HEK293 (cell line): ENCODE measurements around the gene TNIP3.

Source experiments
- CTCF ChIA-PET: fragments of 350-600 bp; formaldehyde crosslinking; extraction: SDS; loops from one replicate; lab custom pipeline; 2021; ENCODE audit warnings: antibody characterized with exemption; lab: Yijun Ruan, JAX
- POLR2A ChIA-PET: fragments of 300-600 bp; formaldehyde crosslinking; extraction: SDS; loops from one replicate; lab custom pipeline; 2020; ENCODE audit warnings: antibody characterized with exemption, inconsistent platforms; lab: Yijun Ruan, JAX
- H3K27ac ChIP-seq: fragments of 200-500 bp; sonication (Bioruptor generic); 2 replicates; pipeline ENCODE4 v1.5.1; 2014; ENCODE audit warnings: low read depth, low read length, control low read depth, inconsistent platforms; ENCODE audit errors: extremely low read depth
- H3K36me3 ChIP-seq, 2 experiments: fragments of 200-500 bp in 1 of 2; sonication (Bioruptor generic) in 1 of 2; 1 replicate in 1 of 2; 2 replicates in 1 of 2; pipeline ENCODE4 v1.5.1; 2014 to 2017; ENCODE audit warnings: inconsistent platforms in 2 of 2, low read length in 2 of 2; ENCODE audit not compliant: control insufficient read depth in 2 of 2, insufficient read depth in 1 of 2
- H3K4me1 ChIP-seq: fragments of 200-500 bp; sonication (Bioruptor generic); 2 replicates; pipeline ENCODE4 v1.5.1; 2014; ENCODE audit warnings: mild to moderate bottlenecking, low read length, inconsistent platforms; ENCODE audit not compliant: control insufficient read depth, insufficient read depth
- H3K4me3 ChIP-seq: 2 replicates; pipeline ENCODE4 v1.5.1; 2011; ENCODE audit warnings: low read depth, mild to moderate bottlenecking, control low read depth, low read length, moderate library complexity
- H3K9me3 ChIP-seq: fragments of 200-500 bp; sonication (Bioruptor generic); 2 replicates; pipeline ENCODE4 v1.5.1; 2014; ENCODE audit warnings: low read depth, low read length, inconsistent platforms; ENCODE audit not compliant: control insufficient read depth, insufficient read depth
- GLIS2 ChIP-seq: fragments of 450-650 bp; formaldehyde crosslinking; IDR thresholded peaks from 2 replicates; pipeline ENCODE4 v1.5.1; 2016; ENCODE audit warnings: missing biosample characterization, missing genetic modification characterization
- KLF8 ChIP-seq: fragments of 450-650 bp; formaldehyde crosslinking; IDR thresholded peaks from 2 replicates; pipeline ENCODE4 v1.5.1; 2016; ENCODE audit warnings: missing biosample characterization, missing genetic modification characterization
- TCF7L2 ChIP-seq: IDR thresholded peaks from 2 replicates; pipeline ENCODE4 v1.6.1; 2011; ENCODE audit warnings: low read depth, mild to moderate bottlenecking, inconsistent platforms, low read length, moderate library complexity, borderline replicate concordance
- YY1 ChIP-seq: fragments of 450-650 bp; formaldehyde crosslinking; IDR thresholded peaks from 2 replicates; pipeline ENCODE4 v1.5.1; 2018; ENCODE audit warnings: missing biosample characterization, missing genetic modification characterization
- ZBTB8A ChIP-seq: fragments of 450-650 bp; formaldehyde crosslinking; IDR thresholded peaks from 2 replicates; pipeline ENCODE4 v1.5.1; 2016; ENCODE audit warnings: missing biosample characterization, missing genetic modification characterization
- ZNF140 ChIP-seq: fragments of 450-650 bp; formaldehyde crosslinking; IDR thresholded peaks from 2 replicates; pipeline ENCODE4 v1.5.1; 2016; ENCODE audit warnings: missing biosample characterization, missing genetic modification characterization
- ZNF214 ChIP-seq: fragments of 450-650 bp; formaldehyde crosslinking; IDR thresholded peaks from 2 replicates; pipeline ENCODE4 v1.5.1; 2017; ENCODE audit warnings: missing biosample characterization, mild to moderate bottlenecking, missing genetic modification characterization, borderline replicate concordance
- ZNF221 ChIP-seq: fragments of 450-650 bp; formaldehyde crosslinking; IDR thresholded peaks from 2 replicates; pipeline ENCODE4 v1.5.1; 2017; ENCODE audit warnings: missing biosample characterization, missing genetic modification characterization, borderline replicate concordance
- ZNF335 ChIP-seq: fragments of 450-650 bp; formaldehyde crosslinking; conservative IDR thresholded peaks from 2 replicates; pipeline ENCODE4 v1.5.1; 2016; ENCODE audit warnings: missing biosample characterization, missing genetic modification characterization
- ZNF366 ChIP-seq: fragments of 450-650 bp; formaldehyde crosslinking; conservative IDR thresholded peaks from 2 replicates; pipeline ENCODE4 v1.5.1; 2016; ENCODE audit warnings: missing biosample characterization, missing genetic modification characterization
- ZNF426 ChIP-seq: fragments of 450-650 bp; formaldehyde crosslinking; IDR thresholded peaks from 2 replicates; pipeline ENCODE4 v1.5.1; 2017; ENCODE audit warnings: missing biosample characterization, missing genetic modification characterization, mild to moderate bottlenecking, inconsistent platforms, moderate library complexity
- ZNF433 ChIP-seq: fragments of 450-650 bp; formaldehyde crosslinking; IDR thresholded peaks from 2 replicates; pipeline ENCODE4 v1.5.1; 2016; ENCODE audit warnings: missing biosample characterization, missing genetic modification characterization, low read depth
- ZNF48 ChIP-seq: fragments of 450-650 bp; formaldehyde crosslinking; IDR thresholded peaks from 2 replicates; pipeline ENCODE4 v1.5.1; 2016; ENCODE audit warnings: missing biosample characterization, missing genetic modification characterization
- ZNF514 ChIP-seq: fragments of 450-650 bp; formaldehyde crosslinking; IDR thresholded peaks from 2 replicates; pipeline ENCODE4 v1.5.1; 2016; ENCODE audit warnings: missing biosample characterization, missing genetic modification characterization
- ZNF558 ChIP-seq: fragments of 450-650 bp; formaldehyde crosslinking; IDR thresholded peaks from 2 replicates; pipeline ENCODE4 v1.5.1; 2016; ENCODE audit warnings: missing biosample characterization, missing genetic modification characterization
- ZNF626 ChIP-seq: fragments of 450-650 bp; sonication (Bioruptor Pico); formaldehyde crosslinking; IDR thresholded peaks from 2 replicates; pipeline ENCODE4 v1.5.1; 2018; ENCODE audit warnings: missing biosample characterization, missing genetic modification characterization, inconsistent platforms
- ZNF629 ChIP-seq: fragments of 450-650 bp; formaldehyde crosslinking; IDR thresholded peaks from 2 replicates; pipeline ENCODE4 v1.5.1; 2017; ENCODE audit warnings: missing biosample characterization, missing genetic modification characterization
- ZNF677 ChIP-seq: fragments of 450-650 bp; IDR thresholded peaks from 2 replicates; pipeline ENCODE4 v1.5.0; 2018; ENCODE audit warnings: missing biosample characterization, mild to moderate bottlenecking, missing genetic modification characterization, moderate library complexity
- ZNF791 ChIP-seq: fragments of 450-650 bp; formaldehyde crosslinking; IDR thresholded peaks from 2 replicates; pipeline ENCODE4 v1.5.1; 2016; ENCODE audit warnings: missing biosample characterization, missing genetic modification characterization
- ZXDB ChIP-seq: fragments of 450-650 bp; formaldehyde crosslinking; IDR thresholded peaks from 2 replicates; pipeline ENCODE4 v1.5.1; 2016; ENCODE audit warnings: missing biosample characterization, missing genetic modification characterization
- TF ChIP-seq, protein P1 (sequence below): fragments of 450-650 bp; formaldehyde crosslinking; IDR thresholded peaks from 2 replicates; pipeline ENCODE4 v1.5.1; 2017; ENCODE audit warnings: missing biosample characterization, missing genetic modification characterization
- TF ChIP-seq, protein P2 (sequence below): fragments of 450-650 bp; formaldehyde crosslinking; IDR thresholded peaks from 2 replicates; pipeline ENCODE4 v1.5.1; 2016; ENCODE audit warnings: missing biosample characterization, missing genetic modification characterization, borderline replicate concordance

TNIP3 gene

GRCh38 chr4:121140716-121141460 is 23.2 kb downstream of the TNIP3 start:
- POLR2A ChIA-PET: no interaction called here
- no peaks in the 10 kb centered on the region for H3K4me1 ChIP-seq
- no peak for TF ChIP-seq ZNF426 (tag by site-specific recombination)
- no peak for TF ChIP-seq GLIS2
- TF ChIP-seq ZNF791 (tag by site-specific recombination): no peak
- no peak for TF ChIP-seq ZNF140 (tag by site-specific recombination)
- no peak overlapping the region for H3K27ac ChIP-seq
- CTCF ChIA-PET: interaction anchor here (0.6 to 0.7 kb wide), 2 partner anchors 51 to 457 kb away, joined by 3 to 4 read pairs; no protein-coding TSS in a partner anchor
- no peaks in the 10 kb centered on the region for H3K9me3 ChIP-seq
- H3K4me3 ChIP-seq: no peak overlapping the region
- H3K36me3 ChIP-seq: no peaks in the 10 kb centered on the region

DNA sequence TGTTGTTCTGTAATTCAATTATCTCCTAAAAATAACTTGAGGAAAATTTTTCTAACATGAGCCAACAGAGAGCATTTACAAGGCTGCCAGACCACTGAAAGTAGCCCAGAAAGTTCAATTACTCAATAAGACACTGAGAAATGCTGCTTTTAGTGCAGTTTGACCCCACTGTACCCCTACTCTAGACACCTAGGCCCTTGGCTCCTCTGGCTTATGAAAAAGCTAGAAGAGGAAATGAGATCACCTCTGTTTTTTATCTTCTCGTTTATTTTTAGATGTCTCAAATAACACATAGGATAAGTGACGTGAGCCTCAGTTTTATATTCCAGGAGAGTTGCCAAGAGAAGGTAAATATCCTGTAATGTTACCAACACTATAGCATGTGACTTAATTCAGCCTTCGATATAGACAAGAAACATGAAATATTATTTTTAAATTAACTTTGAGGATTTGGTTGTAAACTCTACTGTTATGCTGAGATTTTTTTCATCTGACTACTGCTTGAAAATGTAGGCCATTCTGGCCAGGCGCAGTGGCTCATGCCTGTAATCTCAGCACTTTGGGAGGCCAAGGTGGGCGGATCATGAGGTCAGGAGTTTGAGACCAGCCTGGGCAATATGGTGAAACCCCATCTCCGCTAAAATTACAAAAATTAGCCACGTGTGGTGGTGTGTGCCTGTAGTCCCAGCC is 24.4 kb downstream of the TNIP3 start:
- POLR2A ChIA-PET: no interaction called here
- H3K36me3 ChIP-seq: no peaks in the 10 kb centered on the region
- TF ChIP-seq ZNF366 (tag by site-specific recombination) (peak; percentile 32; the same call in 1 of the 2 replicates), TCF7L2 (no peak), ZNF335 (0 out of 2 replicates have a peak, but pooled peaks have one; percentile 33), KLF8 (no peak), ZNF629 (tag by site-specific recombination) (peak; percentile 61)
- TF ChIP-seq, protein P1, sequence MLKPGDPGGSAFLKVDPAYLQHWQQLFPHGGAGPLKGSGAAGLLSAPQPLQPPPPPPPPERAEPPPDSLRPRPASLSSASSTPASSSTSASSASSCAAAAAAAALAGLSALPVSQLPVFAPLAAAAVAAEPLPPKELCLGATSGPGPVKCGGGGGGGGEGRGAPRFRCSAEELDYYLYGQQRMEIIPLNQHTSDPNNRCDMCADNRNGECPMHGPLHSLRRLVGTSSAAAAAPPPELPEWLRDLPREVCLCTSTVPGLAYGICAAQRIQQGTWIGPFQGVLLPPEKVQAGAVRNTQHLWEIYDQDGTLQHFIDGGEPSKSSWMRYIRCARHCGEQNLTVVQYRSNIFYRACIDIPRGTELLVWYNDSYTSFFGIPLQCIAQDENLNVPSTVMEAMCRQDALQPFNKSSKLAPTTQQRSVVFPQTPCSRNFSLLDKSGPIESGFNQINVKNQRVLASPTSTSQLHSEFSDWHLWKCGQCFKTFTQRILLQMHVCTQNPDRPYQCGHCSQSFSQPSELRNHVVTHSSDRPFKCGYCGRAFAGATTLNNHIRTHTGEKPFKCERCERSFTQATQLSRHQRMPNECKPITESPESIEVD (tag by site-specific recombination): peak; percentile 51; the same call in 1 of the 2 replicates
- H3K9me3 ChIP-seq: no peaks in the 10 kb centered on the region
- no peak overlapping the region for H3K4me3 ChIP-seq
- CTCF ChIA-PET: no interaction called here
- H3K4me1 ChIP-seq: no peaks in the 10 kb centered on the region
- 0 out of 2 replicates have a peak overlapping the region, but pooled peaks have one; percentile 5 for H3K27ac ChIP-seq

- Histone ChIP-seq H3K4me3 (no peak overlapping the region), H3K27ac (no peak overlapping the region), H3K9me3 (no peaks in the 10 kb centered on the region), H3K36me3 (no peaks in the 10 kb centered on the region), H3K4me1 (no peaks in the 10 kb centered on the region)
- ChIA-PET CTCF (interaction anchor here (0.6 kb wide), 2 partner anchors 202 to 235 kb away, joined by 4 to 8 read pairs; no protein-coding TSS in a partner anchor), POLR2A (no interaction called here)
- TF ChIP-seq ZNF433 (tag by site-specific recombination) (no peak), ZXDB (tag by site-specific recombination) (no peak), ZNF48 (tag by site-specific recombination) (no peak), ZNF629 (tag by site-specific recombination) (no peak), ZNF626 (tag by site-specific recombination) (no peak), YY1 (no peak), ZNF677 (tag by site-specific recombination) (no peak), ZNF221 (no peak), ZBTB8A (tag by site-specific recombination) (no peak), TCF7L2 (no peak), ZNF514 (tag by site-specific recombination) (no peak), ZNF214 (tag by site-specific recombination) (no peak), ZNF426 (tag by site-specific recombination) (no peak), ZNF558 (tag by site-specific recombination) (no peak)
- TF ChIP-seq, protein P2, sequence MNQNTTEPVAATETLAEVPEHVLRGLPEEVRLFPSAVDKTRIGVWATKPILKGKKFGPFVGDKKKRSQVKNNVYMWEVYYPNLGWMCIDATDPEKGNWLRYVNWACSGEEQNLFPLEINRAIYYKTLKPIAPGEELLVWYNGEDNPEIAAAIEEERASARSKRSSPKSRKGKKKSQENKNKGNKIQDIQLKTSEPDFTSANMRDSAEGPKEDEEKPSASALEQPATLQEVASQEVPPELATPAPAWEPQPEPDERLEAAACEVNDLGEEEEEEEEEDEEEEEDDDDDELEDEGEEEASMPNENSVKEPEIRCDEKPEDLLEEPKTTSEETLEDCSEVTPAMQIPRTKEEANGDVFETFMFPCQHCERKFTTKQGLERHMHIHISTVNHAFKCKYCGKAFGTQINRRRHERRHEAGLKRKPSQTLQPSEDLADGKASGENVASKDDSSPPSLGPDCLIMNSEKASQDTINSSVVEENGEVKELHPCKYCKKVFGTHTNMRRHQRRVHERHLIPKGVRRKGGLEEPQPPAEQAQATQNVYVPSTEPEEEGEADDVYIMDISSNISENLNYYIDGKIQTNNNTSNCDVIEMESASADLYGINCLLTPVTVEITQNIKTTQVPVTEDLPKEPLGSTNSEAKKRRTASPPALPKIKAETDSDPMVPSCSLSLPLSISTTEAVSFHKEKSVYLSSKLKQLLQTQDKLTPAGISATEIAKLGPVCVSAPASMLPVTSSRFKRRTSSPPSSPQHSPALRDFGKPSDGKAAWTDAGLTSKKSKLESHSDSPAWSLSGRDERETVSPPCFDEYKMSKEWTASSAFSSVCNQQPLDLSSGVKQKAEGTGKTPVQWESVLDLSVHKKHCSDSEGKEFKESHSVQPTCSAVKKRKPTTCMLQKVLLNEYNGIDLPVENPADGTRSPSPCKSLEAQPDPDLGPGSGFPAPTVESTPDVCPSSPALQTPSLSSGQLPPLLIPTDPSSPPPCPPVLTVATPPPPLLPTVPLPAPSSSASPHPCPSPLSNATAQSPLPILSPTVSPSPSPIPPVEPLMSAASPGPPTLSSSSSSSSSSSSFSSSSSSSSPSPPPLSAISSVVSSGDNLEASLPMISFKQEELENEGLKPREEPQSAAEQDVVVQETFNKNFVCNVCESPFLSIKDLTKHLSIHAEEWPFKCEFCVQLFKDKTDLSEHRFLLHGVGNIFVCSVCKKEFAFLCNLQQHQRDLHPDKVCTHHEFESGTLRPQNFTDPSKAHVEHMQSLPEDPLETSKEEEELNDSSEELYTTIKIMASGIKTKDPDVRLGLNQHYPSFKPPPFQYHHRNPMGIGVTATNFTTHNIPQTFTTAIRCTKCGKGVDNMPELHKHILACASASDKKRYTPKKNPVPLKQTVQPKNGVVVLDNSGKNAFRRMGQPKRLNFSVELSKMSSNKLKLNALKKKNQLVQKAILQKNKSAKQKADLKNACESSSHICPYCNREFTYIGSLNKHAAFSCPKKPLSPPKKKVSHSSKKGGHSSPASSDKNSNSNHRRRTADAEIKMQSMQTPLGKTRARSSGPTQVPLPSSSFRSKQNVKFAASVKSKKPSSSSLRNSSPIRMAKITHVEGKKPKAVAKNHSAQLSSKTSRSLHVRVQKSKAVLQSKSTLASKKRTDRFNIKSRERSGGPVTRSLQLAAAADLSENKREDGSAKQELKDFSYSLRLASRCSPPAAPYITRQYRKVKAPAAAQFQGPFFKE (tag by site-specific recombination): no peak
Measured at GRCh38 chr4:121138039-121138825, 25.9 kb downstream of the TNIP3 start.
